H9 (cell line): Measurements from ENCODE around the gene PRTFDC1. TPM values are rescaled to one million over a fixed set of nuclear protein-coding genes. Genes with fewer than 3 reads are reported as not detected.

Experiments
- DNase-seq: peaks from one replicate; pipeline ENCODE4 v3.0.0-alpha.2; 2017
- H2AFZ ChIP-seq: one replicate; pipeline ENCODE4 v1.6.1; 2013; ENCODE audit warnings: mild to moderate bottlenecking, low read length, control low read depth, moderate library complexity
- H2AK5ac ChIP-seq: 2 replicates; pipeline ENCODE4 v1.6.1; 2013; ENCODE audit warnings: low read length, control low read depth, mixed read lengths; ENCODE audit not compliant: insufficient read length
- H2BK120ac ChIP-seq: one replicate; pipeline ENCODE4 v1.6.1; 2013; ENCODE audit warnings: low read depth, mild to moderate bottlenecking, low read length, control low read depth, inconsistent platforms; ENCODE audit not compliant: poor library complexity, severe bottlenecking
- H2BK12ac ChIP-seq: 2 replicates; pipeline ENCODE4 v1.6.1; 2013; ENCODE audit warnings: low read length, control low read depth, mixed read lengths, low read depth; ENCODE audit not compliant: insufficient read length
- H2BK15ac ChIP-seq: 2 replicates; pipeline ENCODE4 v1.6.1; 2013; ENCODE audit warnings: low read depth, low read length, control low read depth
- H2BK20ac ChIP-seq: one replicate; pipeline ENCODE4 v1.6.1; 2013; ENCODE audit warnings: low read depth, mild to moderate bottlenecking, low read length, control low read depth, inconsistent platforms; ENCODE audit not compliant: poor library complexity, severe bottlenecking
- H2BK5ac ChIP-seq: 2 replicates; pipeline ENCODE4 v1.6.1; 2013; ENCODE audit warnings: low read length, control low read depth, mixed read lengths; ENCODE audit not compliant: insufficient read length
- H3K14ac ChIP-seq: 2 replicates; pipeline ENCODE4 v1.6.1; 2013; ENCODE audit warnings: low read length, control low read depth; ENCODE audit not compliant: insufficient read depth
- H3K18ac ChIP-seq: 2 replicates; pipeline ENCODE4 v1.6.1; 2013; ENCODE audit warnings: low read depth, mild to moderate bottlenecking, mixed read lengths, low read length, control low read depth; ENCODE audit not compliant: insufficient read length
- H3K23ac ChIP-seq: 2 replicates; pipeline ENCODE4 v1.6.1; 2013; ENCODE audit warnings: low read length, control low read depth, mixed read lengths, low read depth; ENCODE audit not compliant: insufficient read length
- H3K23me2 ChIP-seq: 2 replicates; pipeline ENCODE4 v1.6.1; 2013; ENCODE audit warnings: low read depth, mild to moderate bottlenecking, mixed read lengths, low read length, control low read depth; ENCODE audit not compliant: insufficient read length, poor library complexity, severe bottlenecking
- H3K27ac ChIP-seq: 2 replicates; pipeline ENCODE4 v1.5.1; 2013; ENCODE audit warnings: low read length, control low read depth, mixed read lengths, low read depth; ENCODE audit not compliant: insufficient read length
- H3K27me3 ChIP-seq: 2 replicates; pipeline ENCODE4 v1.6.1; 2013; ENCODE audit warnings: low read length, control low read depth, inconsistent platforms; ENCODE audit not compliant: insufficient read depth
- H3K4ac ChIP-seq: 2 replicates; pipeline ENCODE4 v1.6.1; 2013; ENCODE audit warnings: low read depth, mild to moderate bottlenecking, control low read depth, inconsistent platforms, low read length, moderate library complexity
- H3K4me1 ChIP-seq: 2 replicates; pipeline ENCODE4 v1.6.1; 2013; ENCODE audit warnings: low read length, control low read depth, inconsistent platforms; ENCODE audit not compliant: insufficient read depth
- H3K4me2 ChIP-seq: 2 replicates; pipeline ENCODE4 v1.6.1; 2013; ENCODE audit warnings: low read length, control low read depth, mixed read lengths; ENCODE audit not compliant: insufficient read length, insufficient read depth
- H3K56ac ChIP-seq: 2 replicates; pipeline ENCODE4 v1.6.1; 2013; ENCODE audit warnings: low read depth, mild to moderate bottlenecking, mixed read lengths, low read length, control low read depth; ENCODE audit not compliant: insufficient read length
- H3K79me1 ChIP-seq: 2 replicates; pipeline ENCODE4 v1.6.1; 2013; ENCODE audit warnings: low read depth, mild to moderate bottlenecking, moderate library complexity, low read length, control low read depth, inconsistent platforms; ENCODE audit not compliant: insufficient read depth, poor library complexity, severe bottlenecking
- H3K79me2 ChIP-seq: 2 replicates; pipeline ENCODE4 v1.6.1; 2013; ENCODE audit warnings: low read length, control low read depth, inconsistent platforms; ENCODE audit not compliant: insufficient read depth
- H3K9ac ChIP-seq: 2 replicates; pipeline ENCODE4 v1.6.1; 2013; ENCODE audit warnings: low read length, control low read depth, mixed read lengths; ENCODE audit not compliant: insufficient read length; ENCODE audit errors: extremely low read depth
- H3K9me3 ChIP-seq: one replicate; pipeline ENCODE4 v1.6.1; 2013; ENCODE audit warnings: low read depth, low read length, inconsistent platforms; ENCODE audit not compliant: control insufficient read depth
- H3T11ph ChIP-seq: one replicate; pipeline ENCODE4 v1.6.1; 2013; ENCODE audit warnings: mild to moderate bottlenecking, low read length, control low read depth, inconsistent platforms
- H4K20me1 ChIP-seq: one replicate; pipeline ENCODE4 v1.6.1; 2013; ENCODE audit not compliant: control insufficient read depth, insufficient read length, insufficient read depth
- H4K5ac ChIP-seq: 2 replicates; pipeline ENCODE4 v1.6.1; 2013; ENCODE audit warnings: low read depth, mild to moderate bottlenecking, mixed read lengths, low read length, control low read depth; ENCODE audit not compliant: insufficient read length
- H4K8ac ChIP-seq: replicated peaks from 2 replicates; pipeline ENCODE4 v1.6.1; 2013; ENCODE audit warnings: low read length, control low read depth, mixed read lengths, low read depth; ENCODE audit not compliant: insufficient read length
- H4K91ac ChIP-seq: 2 replicates; pipeline ENCODE4 v1.6.1; 2013; ENCODE audit warnings: low read depth, mild to moderate bottlenecking, moderate library complexity, mixed read lengths, low read length, control low read depth; ENCODE audit not compliant: insufficient read length
- H3K27ac Mint-ChIP-seq, 3 experiments: 2 replicates in 2 of 3; 3 replicates in 1 of 3; pipeline ENCODE4 v1.8.0; 2020 to 2021; ENCODE audit warnings: mixed read lengths in 3 of 3, mild to moderate bottlenecking in 1 of 3, moderate library complexity in 1 of 3
- H3K27me3 Mint-ChIP-seq: 2 replicates; pipeline ENCODE4 v1.8.0; 2021; ENCODE audit warnings: low read depth, mild to moderate bottlenecking, moderate library complexity, mixed read lengths
- H3K36me3 Mint-ChIP-seq, 3 experiments: 2 replicates in 2 of 3; 3 replicates in 1 of 3; pipeline ENCODE4 v1.8.0; 2020 to 2021; ENCODE audit warnings: low read depth in 3 of 3, mixed read lengths in 3 of 3; ENCODE audit not compliant: insufficient read depth in 1 of 3
- H3K4me1 Mint-ChIP-seq, 2 experiments: 2 replicates each; pipeline ENCODE4 v1.8.0; 2020; ENCODE audit warnings: mixed read lengths in 2 of 2
- H3K4me3 Mint-ChIP-seq, 2 experiments: 2 replicates in 1 of 2; 3 replicates in 1 of 2; pipeline ENCODE4 v1.8.0; 2020 to 2021; ENCODE audit warnings: mild to moderate bottlenecking in 2 of 2, mixed read lengths in 2 of 2, moderate library complexity in 1 of 2
- H3K9me3 Mint-ChIP-seq, 2 experiments: 2 replicates in 1 of 2; 3 replicates in 1 of 2; pipeline ENCODE4 v1.8.0; 2020; ENCODE audit warnings: mild to moderate bottlenecking in 2 of 2, mixed read lengths in 2 of 2, moderate library complexity in 1 of 2
- CTCF ChIP-seq: fragments of 200-600 bp; sonication (generic); conservative IDR thresholded peaks from 3 replicates; pipeline ENCODE4 v1.8.0; 2021; ENCODE audit warnings: antibody characterized with exemption, mild to moderate bottlenecking
- total RNA-seq: library from RNA; stranded (reverse); gene quantifications from 2 replicates; pipeline ENCODE4 v1.2.1, GENCODE V29; 2021

PRTFDC1 gene
- total RNA-seq, 1 experiment from 2014 or later, result 7.5 TPM

GRCh38 chr10:24917979-24918378 lies 34.4 kb downstream of the PRTFDC1 start:
- H3K4me1 ChIP-seq, result peaks cover 4% of the 10 kb centered on the region; the same call in 1 of the 2 replicates
- no peak for TF ChIP-seq CTCF
- peaks cover 8 to 9% of the 10 kb centered on the region in 2 experiments for H3K4me1 Mint-ChIP-seq
- H3T11ph ChIP-seq, result no peak overlapping the region
- H3K27me3 Mint-ChIP-seq, result no peaks in the 10 kb centered on the region
- no peak for DNase-seq
- no peak overlapping the region for H3K27ac ChIP-seq
- H2BK120ac ChIP-seq, result no peak overlapping the region
- H3K9me3 Mint-ChIP-seq, result peaks cover 5 to 6% of the 10 kb centered on the region in 2 experiments; a peak in 4 of 5 replicates
- H3K23ac ChIP-seq, result no peak overlapping the region
- H4K8ac ChIP-seq, result no peak overlapping the region
- no peak overlapping the region for H2BK5ac ChIP-seq
- no peak overlapping the region for H2BK20ac ChIP-seq
- no peak overlapping the region for H3K4me3 Mint-ChIP-seq
- H3K79me1 ChIP-seq, result peaks cover 3% of the 10 kb centered on the region
- H3K18ac ChIP-seq, result no peak overlapping the region
- H3K79me2 ChIP-seq, result no peaks in the 10 kb centered on the region
- no peak overlapping the region for H2AK5ac ChIP-seq
- no peak overlapping the region for H2BK12ac ChIP-seq
- H3K4ac ChIP-seq, result no peak overlapping the region
- H3K27me3 ChIP-seq, result no peaks in the 10 kb centered on the region
- H2BK15ac ChIP-seq, result no peak overlapping the region
- no peak overlapping the region for H3K4me2 ChIP-seq
- no peaks in the 10 kb centered on the region for H4K20me1 ChIP-seq
- no peak overlapping the region for H3K56ac ChIP-seq
- H3K9ac ChIP-seq, result no peak overlapping the region
- H3K14ac ChIP-seq, result no peak overlapping the region
- H3K36me3 Mint-ChIP-seq, result peaks cover 2 to 14% (median 3%) of the 10 kb centered on the region in 3 experiments; a peak in 6 of 7 replicates
- H4K91ac ChIP-seq, result no peak overlapping the region
- H2AFZ ChIP-seq, result no peak overlapping the region
- H4K5ac ChIP-seq, result no peak overlapping the region
- no peak overlapping the region for H3K27ac Mint-ChIP-seq
- no peaks in the 10 kb centered on the region for H3K9me3 ChIP-seq
- no peaks in the 10 kb centered on the region for H3K23me2 ChIP-seq
